Measurements from ENCODE around the gene EEF1A2.

- TF ChIP-seq ISL1 (CRISPR knock-in tag; IDR thresholded peaks at IDR 0.05) = no peak
- no peak for TF ChIP-seq CSDC2 (CRISPR knock-in tag; IDR thresholded peaks at IDR 0.05)
- no peak for TF ChIP-seq TSHZ2 (CRISPR knock-in tag; IDR thresholded peaks at IDR 0.05)
- TF ChIP-seq ARNTL (CRISPR knock-in tag; IDR thresholded peaks at IDR 0.05; ENCODE audit: borderline replicate concordance, low read depth) = no peak
- no peak for TF ChIP-seq ZFP3 (CRISPR knock-in tag; IDR thresholded peaks at IDR 0.05)
- TF ChIP-seq GLIS3 (CRISPR knock-in tag; IDR thresholded peaks at IDR 0.05) = no peak
- TF ChIP-seq PATZ1 (CRISPR knock-in tag; IDR thresholded peaks at IDR 0.05; ENCODE audit: borderline replicate concordance) = no peak
These were observed 52.5 kb downstream of the EEF1A2 start for GRCh38 chr20:63446216-63447024.

Measured in SK-N-SH treated with all-trans-retinoic acid at 6 μM for 48 hours (cell line).